HL-60 (cell line): ENCODE data around the gene ARL5B.

Experiments used
- DNase-seq, 2 experiments: peaks; one replicate each; pipeline ENCODE4 v3.0.0-alpha.2; 2010 to 2020; ENCODE audit warnings: low read depth in 1 of 2, low spot score in 1 of 2
- H3K27ac ChIP-seq: fragments of 250-450 bp; sonication (Bioruptor Pico); replicated peaks from 2 replicates; pipeline ENCODE4 v1.5.1; 2020; ENCODE audit warnings: mild to moderate bottlenecking, moderate library complexity
- H3K27me3 ChIP-seq: fragments of 250-450 bp; sonication (Bioruptor Pico); 2 replicates; pipeline ENCODE4 v1.5.1; 2021; ENCODE audit warnings: mild to moderate bottlenecking, moderate library complexity; ENCODE audit not compliant: insufficient read depth, poor library complexity, severe bottlenecking
- H3K4me3 ChIP-seq: replicated peaks from 2 replicates; pipeline ENCODE4 v1.5.1; 2011; ENCODE audit warnings: mild to moderate bottlenecking, control low read depth, low read length; ENCODE audit not compliant: insufficient read depth
- CTCF ChIP-seq: IDR thresholded peaks from one replicate; pipeline ENCODE4 v1.5.1; 2011; ENCODE audit warnings: low read length, control low read depth, inconsistent platforms; ENCODE audit not compliant: insufficient read depth
- GABPA ChIP-seq: IDR thresholded peaks from 2 replicates; pipeline ENCODE4 v1.6.1; 2012; ENCODE audit warnings: low read depth
- POLR2AphosphoS5 ChIP-seq: IDR thresholded peaks from 2 replicates; pipeline ENCODE4 v1.6.1; 2012; ENCODE audit warnings: low read depth
- REST ChIP-seq: IDR thresholded peaks from 2 replicates; pipeline ENCODE4 v1.6.1; 2012; ENCODE audit warnings: low read depth; ENCODE audit not compliant: insufficient replicate concordance
- SPI1 ChIP-seq: IDR thresholded peaks from 2 replicates; pipeline ENCODE4 v1.6.1; 2012; ENCODE audit warnings: low read depth, mild to moderate bottlenecking, borderline replicate concordance

ARL5B gene

GRCh38 chr10:18703521-18703920 is 44.3 kb downstream of the ARL5B start:
- TF ChIP-seq CTCF (no peak), REST (no peak), SPI1 (no peak), GABPA (no peak), POLR2AphosphoS5 (no peak)
- Histone ChIP-seq H3K4me3 (no peak overlapping the region), H3K27me3 (no peaks in the 10 kb centered on the region), H3K27ac (no peak overlapping the region)
- no peak for DNase-seq

- H3K4me3 ChIP-seq, result no peak overlapping the region
- no peak overlapping the region for H3K27ac ChIP-seq
- no peaks in the 10 kb centered on the region for H3K27me3 ChIP-seq
- TF ChIP-seq SPI1 (no peak), GABPA (no peak), CTCF (no peak), REST (no peak), POLR2AphosphoS5 (no peak)
- no peak for DNase-seq
Observed at GRCh38 chr10:18710201-18710653, 51.0 kb downstream of the ARL5B start.

- no peak overlapping the region for H3K27ac ChIP-seq
- no peak for DNase-seq
- H3K27me3 ChIP-seq, result no peaks in the 10 kb centered on the region
- H3K4me3 ChIP-seq, result no peak overlapping the region
- TF ChIP-seq POLR2AphosphoS5 (no peak), SPI1 (no peak), GABPA (no peak), CTCF (no peak), REST (no peak)
Observed at GRCh38 chr10:18713077-18713476, 53.8 kb downstream of the ARL5B start.
